GM12864 (cell line): ENCODE data around the gene DRC7.

Experiments used
- DNase-seq: peaks from one replicate; pipeline ENCODE4 v3.0.0-alpha.2; 2011; ENCODE audit warnings: low read depth
- H3K4me3 ChIP-seq: 2 replicates; pipeline ENCODE4 v1.5.1; 2011; ENCODE audit warnings: mild to moderate bottlenecking, low read depth, low read length, control low read depth
- CTCF ChIP-seq: IDR thresholded peaks from 2 replicates; pipeline ENCODE4 v1.5.1; 2011; ENCODE audit warnings: low read depth, mild to moderate bottlenecking, moderate library complexity, low read length, control low read depth, inconsistent platforms; ENCODE audit errors: missing control alignments

Gene DRC7

GRCh38 chr16:57757883-57758282, 63.3 kb downstream of the DRC7 start:
- no peak overlapping the region for H3K4me3 ChIP-seq
- DNase-seq, result no peak
- TF ChIP-seq CTCF, result no peak

GRCh38 chr16:57758331-57759117, 63.9 kb downstream of the DRC7 start:
- DNase-seq, result no peak
- TF ChIP-seq CTCF, result no peak
- H3K4me3 ChIP-seq, result no peak overlapping the region

- no peak for TF ChIP-seq CTCF
- H3K4me3 ChIP-seq, result no peak overlapping the region
- no peak for DNase-seq
Measured at GRCh38 chr16:57759131-57759530, 64.5 kb downstream of the DRC7 start.

GRCh38 chr16:57759541-57760356, 65.1 kb downstream of the DRC7 start:
- TF ChIP-seq CTCF, result no peak
- DNase-seq, result no peak
- no peak overlapping the region for H3K4me3 ChIP-seq

DNA sequence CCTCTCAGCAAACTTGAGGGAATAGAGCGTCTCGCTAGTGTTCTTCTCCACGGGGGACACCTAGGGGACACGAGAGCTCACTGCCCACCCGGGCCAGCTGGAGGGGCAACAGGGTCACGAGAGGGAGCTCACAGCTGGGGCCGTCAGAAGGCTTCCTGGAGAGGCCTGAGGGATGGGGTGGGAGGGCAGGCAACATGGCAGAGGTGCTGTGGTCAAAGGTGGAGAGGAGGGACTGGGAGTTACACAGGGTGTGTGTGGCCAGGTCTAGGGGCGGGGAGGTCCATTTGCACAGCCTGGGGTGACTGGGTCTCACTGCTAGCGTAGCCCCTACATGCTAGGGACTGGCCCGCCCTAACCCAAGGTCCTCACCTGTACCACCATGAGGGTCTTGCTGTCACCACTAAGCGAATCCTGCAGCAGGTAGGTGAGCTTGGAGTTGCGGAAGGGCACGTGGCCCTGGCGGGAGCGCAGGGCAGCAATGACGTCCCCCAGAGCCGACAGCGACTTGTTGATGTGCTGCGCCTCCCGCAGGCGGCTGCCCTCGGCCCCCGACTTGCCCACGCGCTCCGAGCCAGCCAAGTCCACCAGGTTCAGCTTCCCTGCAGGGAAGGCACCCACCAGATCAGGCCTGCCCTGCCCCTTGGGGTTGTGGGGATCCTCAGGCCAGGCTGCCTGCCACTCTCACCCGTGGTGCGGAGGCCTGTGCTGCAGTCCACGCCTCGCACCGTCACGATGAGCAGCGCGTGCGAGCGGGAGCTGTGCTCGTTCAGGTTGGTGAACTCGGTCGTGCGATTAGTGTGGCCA, 66.0 kb downstream of the DRC7 start:
- TF ChIP-seq CTCF, result no peak
- H3K4me3 ChIP-seq, result no peak overlapping the region
- DNase-seq, result no peak

- DNase-seq, result no peak
- no peak for TF ChIP-seq CTCF
- H3K4me3 ChIP-seq, result no peak overlapping the region
Measured at GRCh38 chr16:57761301-57761700, 66.7 kb downstream of the DRC7 start.
